K562 (cell line): ENCODE results near the gene PPFIA1. TPM values are rescaled to one million over a fixed set of nuclear protein-coding genes. Genes with fewer than 3 reads are reported as not detected.

Source experiments
- ATAC-seq: fragments of 200-7000 bp; cut with Tn5 transposase; 3 replicates; pipeline ENCODE4 v1.9.1; 2020; ENCODE audit warnings: moderate library complexity
- BruUV-seq: library from RNA; stranded (reverse); fragments of 400-500 nt; replicated peaks from 2 replicates; lab custom pipeline; 2021; lab: Mats Ljungman, UMichigan
- CTCF ChIA-PET: fragments of 300-600 bp; formaldehyde crosslinking; extraction: SDS; loops from one replicate; lab custom pipeline; 2021; ENCODE audit warnings: low intra/inter-chr PET ratio; lab: Yijun Ruan, JAX
- POLR2A ChIA-PET: fragments of 300-600, 350-650 bp; sonication (Branson Sonifier 250); formaldehyde crosslinking; extraction: SDS; loops from one replicate; lab custom pipeline; 2021; ENCODE audit warnings: antibody characterized with exemption, inconsistent platforms; lab: Yijun Ruan, JAX
- DNase-seq, 4 experiments: peaks; one replicate each; pipeline versions ENCODE4 v3.0.0 to v3.0.0-alpha.2; 2011 to 2018; ENCODE audit warnings: low spot score in 3 of 4, mixed read lengths in 3 of 4; ENCODE audit errors: extremely low read depth in 1 of 4
- FAIRE-seq: peaks from 2 replicates; lab custom pipeline; 2011; peaks lifted over from hg19 to GRCh38; lab: Jason Lieb, UNC
- H2AFZ ChIP-seq: 2 replicates; pipeline ENCODE4 v1.6.0; 2011; ENCODE audit warnings: low read depth, low read length, control low read depth, inconsistent platforms
- H3K27ac ChIP-seq: fragments of 200-600 bp; 3 replicates; pipeline ENCODE4 v1.8.0; 2011; ENCODE audit warnings: low read depth, mild to moderate bottlenecking, control low read depth, inconsistent platforms, low read length, moderate library complexity, mixed read lengths; ENCODE audit errors: extremely low read depth
- H3K27me3 ChIP-seq, 2 experiments: fragments of 300-600 bp in 1 of 2; 2 replicates in 1 of 2; 3 replicates in 1 of 2; pipeline versions ENCODE4 v1.6.0 to v1.8.0; 2011; ENCODE audit warnings: inconsistent platforms in 2 of 2, low read length in 2 of 2, mild to moderate bottlenecking in 1 of 2, mixed read lengths in 1 of 2, moderate library complexity in 1 of 2; ENCODE audit not compliant: control insufficient read depth in 2 of 2, insufficient read depth in 2 of 2
- H3K36me3 ChIP-seq: fragments of 300-600 bp; 3 replicates; pipeline ENCODE4 v1.8.0; 2011; ENCODE audit warnings: mild to moderate bottlenecking, low read length, inconsistent platforms; ENCODE audit not compliant: control insufficient read depth, insufficient read depth
- H3K4me1 ChIP-seq, 2 experiments: fragments of 200-600 bp in 1 of 2; replicated peaks in 1 of 2; 2 replicates in 1 of 2; 3 replicates in 1 of 2; pipeline versions ENCODE4 v1.5.1 to v1.8.0; 2011; ENCODE audit warnings: inconsistent platforms in 2 of 2, low read length in 2 of 2, mild to moderate bottlenecking in 1 of 2, mixed read lengths in 1 of 2, moderate library complexity in 1 of 2; ENCODE audit not compliant: control insufficient read depth in 2 of 2, insufficient read depth in 2 of 2
- H3K4me2 ChIP-seq: 2 replicates; pipeline ENCODE4 v1.6.1; 2011; ENCODE audit warnings: low read length, control low read depth, inconsistent platforms, mixed read lengths; ENCODE audit not compliant: insufficient read depth
- H3K4me3 ChIP-seq: fragments of 200-600 bp; sonication (generic), shearing (Covaris generic); 2 replicates; pipeline ENCODE4 v1.5.1; 2016; ENCODE audit warnings: control low read depth, inconsistent platforms
- H3K79me2 ChIP-seq: fragments of 200-600 bp; 3 replicates; pipeline ENCODE4 v1.8.0; 2011; ENCODE audit warnings: low read length, inconsistent platforms; ENCODE audit not compliant: control insufficient read depth, insufficient read depth
- H3K9ac ChIP-seq, 2 experiments: 2 replicates each; pipeline versions ENCODE4 v1.6.0 to v1.6.1; 2011; ENCODE audit warnings: low read depth in 2 of 2, low read length in 2 of 2, control low read depth in 1 of 2, inconsistent platforms in 1 of 2, mild to moderate bottlenecking in 1 of 2, mixed read lengths in 1 of 2; ENCODE audit not compliant: insufficient read depth in 1 of 2
- H3K9me1 ChIP-seq: one replicate; pipeline ENCODE4 v1.6.0; 2011; ENCODE audit warnings: inconsistent platforms, mild to moderate bottlenecking, low read length, moderate library complexity; ENCODE audit not compliant: control insufficient read depth, insufficient read depth
- H3K9me3 ChIP-seq: replicated peaks from 2 replicates; pipeline ENCODE4 v1.5.1; 2011; ENCODE audit warnings: low read depth, low read length, inconsistent platforms; ENCODE audit not compliant: control insufficient read depth, insufficient read depth
- H4K20me1 ChIP-seq: replicated peaks from 2 replicates; pipeline ENCODE4 v1.6.1; 2011; ENCODE audit warnings: low read length, inconsistent platforms, mixed read lengths; ENCODE audit not compliant: control insufficient read depth, insufficient read depth
- BCOR ChIP-seq: fragments of 450-650 bp; IDR thresholded peaks from 2 replicates; pipeline ENCODE4 v1.6.1; 2016
- C11orf30 ChIP-seq: fragments of 450-650 bp; IDR thresholded peaks from 2 replicates; pipeline ENCODE4 v1.6.1; 2016; ENCODE audit warnings: low read depth, mild to moderate bottlenecking
- GABPA ChIP-seq: fragments of 200-800 bp; sonication (Bioruptor generic); conservative IDR thresholded peaks from 2 replicates; pipeline ENCODE4 v1.6.1; 2016; ENCODE audit warnings: low read depth, missing genetic modification characterization, missing compliant biosample characterization
- NR2C1 ChIP-seq, 2 experiments: fragments of 450-650 bp; IDR thresholded peaks; 2 replicates each; pipeline ENCODE4 v1.6.1; 2017; ENCODE audit warnings: mild to moderate bottlenecking in 2 of 2, antibody characterized with exemption in 1 of 2, inconsistent platforms in 1 of 2, missing compliant biosample characterization in 1 of 2, missing genetic modification characterization in 1 of 2
- RBM39 ChIP-seq: fragments of 200-400 bp; formaldehyde crosslinking; optimal IDR thresholded peaks from 2 replicates; pipeline ENCODE3; 2018; ENCODE audit warnings: low read depth, low read length
- SREBF2 ChIP-seq: sonication (generic); formaldehyde crosslinking; IDR thresholded peaks from 2 replicates; pipeline ENCODE4 v1.4.0; 2020; ENCODE audit warnings: mild to moderate bottlenecking, missing genetic modification reagents
- TEAD1 ChIP-seq, 2 experiments: fragments of 450-650 bp in 1 of 2; sonication (generic) in 1 of 2; formaldehyde crosslinking; IDR thresholded peaks; 2 replicates each; pipeline versions ENCODE4 v1.4.0 to v1.8.0; 2020 to 2022; ENCODE audit warnings: mild to moderate bottlenecking in 2 of 2, missing genetic modification reagents in 1 of 2
- ZNF408 ChIP-seq: fragments of 250-450 bp; sonication (Bioruptor Pico); IDR thresholded peaks from 2 replicates; pipeline ENCODE4 v1.4.0; 2020; ENCODE audit warnings: low read depth, mild to moderate bottlenecking, moderate library complexity
- ZNF41 ChIP-seq: fragments of 250-450 bp; sonication (Bioruptor Pico); conservative IDR thresholded peaks from 2 replicates; pipeline ENCODE4 v1.4.0; 2020; ENCODE audit warnings: mild to moderate bottlenecking
- ZNF436 ChIP-seq: fragments of 250-450, 450-650 bp; sonication (Bioruptor Pico); formaldehyde crosslinking; IDR thresholded peaks from 2 replicates; pipeline ENCODE4 v1.7.0; 2020; ENCODE audit warnings: mild to moderate bottlenecking
- ZNF75A ChIP-seq: fragments of 450-650 bp; formaldehyde crosslinking; IDR thresholded peaks from 2 replicates; pipeline ENCODE4 v1.4.0; 2020; ENCODE audit warnings: mild to moderate bottlenecking
- ZZZ3 ChIP-seq: fragments of 450-650 bp; IDR thresholded peaks from 2 replicates; pipeline ENCODE4 v1.6.1; 2016; ENCODE audit warnings: antibody characterized with exemption, mild to moderate bottlenecking, moderate library complexity
- WGBS: fragments of 100-300 bp; shearing (Covaris generic); methylation state at CpG from one replicate; pipeline ENCODE4 v1.1.6; 2016; ENCODE audit warnings: low coverage, mixed read lengths; ENCODE audit not compliant: insufficient coverage; ENCODE audit errors: missing lambda C conversion rate; 5-methylcytosine and 5-hydroxymethylcytosine counted together
- in situ Hi-C: fragments of 300-500 bp; cut with MboI; formaldehyde crosslinking; loops from 4 replicates; pipeline ENCODE4 v1.15.0; 2018; ENCODE audit warnings: inconsistent platforms, mixed read lengths
- intact Hi-C: fragments of 100-400 bp; cut with micrococcal nuclease; formaldehyde crosslinking; loops from 2 replicates; pipeline ENCODE4 v1.14.2; 2022
- polyA plus RNA-seq, 8 experiments: library from polyadenylated mRNA; depleted of rRNA in 4 of 8; stranded (reverse) in 5 of 8; unstranded in 3 of 8; fragments of >200 nt; fragmentation: Nextera tagmentation in 2 of 8; fragmentation: Illumina TruSeq in 1 of 8; extraction: Ambion mirVana in 2 of 8; extraction: Trizol in 1 of 8; gene quantifications; 2 replicates each; pipeline versions ENCODE4 v1.2.1 to v1.2.3, GENCODE V29; 2011 to 2014; ENCODE audit warnings: inconsistent platforms in 1 of 8, missing spikeins in 1 of 8
- total RNA-seq, 7 experiments: library from RNA; depleted of rRNA in 6 of 7; stranded (reverse); fragments of >200 nt in 6 of 7; fragmentation: Illumina TruSeq in 2 of 7; extraction: Trizol in 2 of 7; gene quantifications; 2 replicates each; pipeline versions ENCODE4 v1.2.1 to v1.2.3, GENCODE V29; 2011 to 2021; ENCODE audit warnings: low replicate concordance in 1 of 7
- TF ChIP-seq, protein P1 (sequence below), 2 experiments: fragments of 450-650 bp in 1 of 2; IDR thresholded peaks; 2 replicates each; pipeline ENCODE4 v1.6.1; 2011 to 2017; ENCODE audit warnings: low read depth in 2 of 2, antibody characterized with exemption in 1 of 2, borderline replicate concordance in 1 of 2, low read length in 1 of 2, mild to moderate bottlenecking in 1 of 2, mixed read lengths in 1 of 2; ENCODE audit not compliant: control insufficient read depth in 1 of 2
- TF ChIP-seq, protein P2 (sequence below): sonication (generic); formaldehyde crosslinking; IDR thresholded peaks from 2 replicates; pipeline ENCODE4 v1.9.0; 2022; ENCODE audit warnings: mild to moderate bottlenecking, missing genetic modification reagents
- TF ChIP-seq, protein P3 (sequence below): fragments of 250-450 bp; sonication (Bioruptor Pico); IDR thresholded peaks from 2 replicates; pipeline ENCODE4 v1.8.0; 2022; ENCODE audit warnings: moderate library complexity, mild to moderate bottlenecking, inconsistent platforms
- TF ChIP-seq, protein P4 (sequence below): sonication (generic); formaldehyde crosslinking; IDR thresholded peaks from 2 replicates; pipeline ENCODE4 v1.5.0; 2020; ENCODE audit warnings: missing genetic modification reagents

PPFIA1 gene
- total and polyA plus RNA-seq, 9 of the 15 experiments (the other 6 are each of a cell fraction or from before 2014, with no cell fraction given): 9.9 to 41.5 (median 28.5) TPM

DNA sequence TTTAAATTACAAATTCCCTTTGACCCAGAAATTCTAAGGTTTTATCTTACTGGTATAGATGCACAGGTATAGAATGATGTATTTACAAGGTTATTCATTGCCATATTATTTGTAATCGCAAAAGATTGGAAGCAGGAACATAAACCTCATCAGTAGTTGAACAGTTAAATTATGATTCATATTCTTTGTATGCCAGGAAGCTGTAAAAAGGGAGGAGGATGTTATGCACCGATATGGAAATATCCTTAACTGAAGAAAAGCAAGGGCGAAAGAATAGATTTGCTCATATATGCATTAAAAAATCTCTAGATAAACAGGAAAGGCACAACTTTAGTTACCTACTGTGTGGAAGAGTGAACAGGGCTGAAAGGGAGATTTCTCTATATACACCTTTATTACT lies 36.7 kb downstream of the PPFIA1 start (continued):
- TF ChIP-seq, protein P1, sequence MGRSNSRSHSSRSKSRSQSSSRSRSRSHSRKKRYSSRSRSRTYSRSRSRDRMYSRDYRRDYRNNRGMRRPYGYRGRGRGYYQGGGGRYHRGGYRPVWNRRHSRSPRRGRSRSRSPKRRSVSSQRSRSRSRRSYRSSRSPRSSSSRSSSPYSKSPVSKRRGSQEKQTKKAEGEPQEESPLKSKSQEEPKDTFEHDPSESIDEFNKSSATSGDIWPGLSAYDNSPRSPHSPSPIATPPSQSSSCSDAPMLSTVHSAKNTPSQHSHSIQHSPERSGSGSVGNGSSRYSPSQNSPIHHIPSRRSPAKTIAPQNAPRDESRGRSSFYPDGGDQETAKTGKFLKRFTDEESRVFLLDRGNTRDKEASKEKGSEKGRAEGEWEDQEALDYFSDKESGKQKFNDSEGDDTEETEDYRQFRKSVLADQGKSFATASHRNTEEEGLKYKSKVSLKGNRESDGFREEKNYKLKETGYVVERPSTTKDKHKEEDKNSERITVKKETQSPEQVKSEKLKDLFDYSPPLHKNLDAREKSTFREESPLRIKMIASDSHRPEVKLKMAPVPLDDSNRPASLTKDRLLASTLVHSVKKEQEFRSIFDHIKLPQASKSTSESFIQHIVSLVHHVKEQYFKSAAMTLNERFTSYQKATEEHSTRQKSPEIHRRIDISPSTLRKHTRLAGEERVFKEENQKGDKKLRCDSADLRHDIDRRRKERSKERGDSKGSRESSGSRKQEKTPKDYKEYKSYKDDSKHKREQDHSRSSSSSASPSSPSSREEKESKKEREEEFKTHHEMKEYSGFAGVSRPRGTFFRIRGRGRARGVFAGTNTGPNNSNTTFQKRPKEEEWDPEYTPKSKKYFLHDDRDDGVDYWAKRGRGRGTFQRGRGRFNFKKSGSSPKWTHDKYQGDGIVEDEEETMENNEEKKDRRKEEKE (IDR thresholded peaks at IDR 0.05; ENCODE audit: borderline replicate concordance in 1 of 2, control insufficient read depth in 1 of 2, low read depth in 2 of 2, low read length in 1 of 2): no peak
- TF ChIP-seq ZNF408 (CRISPR knock-in tag): no peak
- no peak for TF ChIP-seq RBM39
- TF ChIP-seq NR2C1 (IDR thresholded peaks at IDR 0.05): no peak
- TF ChIP-seq NR2C1 (tag; IDR thresholded peaks at IDR 0.05): no peak

DNA sequence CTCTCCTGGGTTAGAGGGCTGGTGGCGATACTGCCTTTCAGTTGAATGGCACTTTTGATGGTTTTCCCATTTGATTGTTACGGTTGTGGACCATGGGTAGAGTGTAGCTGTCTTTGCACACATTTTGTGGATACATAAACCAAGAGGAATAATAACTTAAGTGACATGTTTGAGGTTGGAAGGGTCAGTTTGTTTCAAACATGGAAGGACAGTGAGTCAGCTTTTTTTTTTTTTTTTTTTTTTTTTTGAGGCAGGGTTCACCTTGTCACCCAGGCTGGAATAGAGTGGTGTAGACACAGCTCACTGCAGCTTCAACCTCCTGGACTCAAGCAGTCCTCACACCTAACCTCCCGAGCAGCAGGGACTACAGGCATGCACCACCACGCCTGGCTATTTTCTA lies 41.1 kb downstream of the PPFIA1 start:
- peak; percentile 38 for ATAC-seq
- Histone ChIP-seq H3K9me3 (no peaks in the 10 kb centered on the region), H3K4me2 (no peak overlapping the region), H2AFZ (no peak overlapping the region), H3K27me3 (no peaks in the 10 kb centered on the region), H4K20me1 (no peaks in the 10 kb centered on the region; the same call in 1 of the 2 replicates), H3K79me2 (peaks cover 34% of the 10 kb centered on the region), H3K9me1 (no peaks in the 10 kb centered on the region), H3K36me3 (peaks cover 29% of the 10 kb centered on the region), H3K9ac (peak overlapping the region in 1 of 2 experiments; percentile 62; a peak in 1 of 4 replicates), H3K27ac (peak overlapping the region; percentile 73), H3K4me3 (no peak overlapping the region), H3K4me1 (peaks cover 17 to 22% of the 10 kb centered on the region in 2 experiments)
- no TSS peak for BruUV-seq
- peak in 1 of 4 experiments; percentile 23 for DNase-seq
- ChIA-PET POLR2A (interaction anchor here (0.7 kb wide), 1 partner anchor 101 kb away, joined by 3 read pairs; no protein-coding TSS in a partner anchor), CTCF (no interaction called here)
- no peak for FAIRE-seq
- in situ Hi-C loops (no loop called here), intact Hi-C loops (no loop called here)
- 94% methylated on average over 4 of the region's 4 CpGs for WGBS
- no peak for TF ChIP-seq TEAD1 (CRISPR knock-in tag; IDR thresholded peaks at IDR 0.05)
- peak; percentile 88 for TF ChIP-seq C11orf30
- no peak for TF ChIP-seq ZNF436 (CRISPR knock-in tag)
- TF ChIP-seq ZNF75A (CRISPR knock-in tag): no peak
- no peak for TF ChIP-seq GABPA (tag)
- no peak for TF ChIP-seq BCOR
- TF ChIP-seq, protein P2, sequence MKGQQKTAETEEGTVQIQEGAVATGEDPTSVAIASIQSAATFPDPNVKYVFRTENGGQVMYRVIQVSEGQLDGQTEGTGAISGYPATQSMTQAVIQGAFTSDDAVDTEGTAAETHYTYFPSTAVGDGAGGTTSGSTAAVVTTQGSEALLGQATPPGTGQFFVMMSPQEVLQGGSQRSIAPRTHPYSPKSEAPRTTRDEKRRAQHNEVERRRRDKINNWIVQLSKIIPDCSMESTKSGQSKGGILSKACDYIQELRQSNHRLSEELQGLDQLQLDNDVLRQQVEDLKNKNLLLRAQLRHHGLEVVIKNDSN (CRISPR knock-in tag): no peak
- TF ChIP-seq, protein P3, sequence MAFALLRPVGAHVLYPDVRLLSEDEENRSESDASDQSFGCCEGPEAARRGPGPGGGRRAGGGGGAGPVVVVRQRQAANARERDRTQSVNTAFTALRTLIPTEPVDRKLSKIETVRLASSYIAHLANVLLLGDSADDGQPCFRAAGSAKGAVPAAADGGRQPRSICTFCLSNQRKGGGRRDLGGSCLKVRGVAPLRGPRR (CRISPR knock-in tag): no peak
- no peak for TF ChIP-seq ZNF41 (CRISPR knock-in tag)
- no peak for TF ChIP-seq SREBF2 (CRISPR knock-in tag)
- TF ChIP-seq ZZZ3: no peak
- TF ChIP-seq, protein P4, sequence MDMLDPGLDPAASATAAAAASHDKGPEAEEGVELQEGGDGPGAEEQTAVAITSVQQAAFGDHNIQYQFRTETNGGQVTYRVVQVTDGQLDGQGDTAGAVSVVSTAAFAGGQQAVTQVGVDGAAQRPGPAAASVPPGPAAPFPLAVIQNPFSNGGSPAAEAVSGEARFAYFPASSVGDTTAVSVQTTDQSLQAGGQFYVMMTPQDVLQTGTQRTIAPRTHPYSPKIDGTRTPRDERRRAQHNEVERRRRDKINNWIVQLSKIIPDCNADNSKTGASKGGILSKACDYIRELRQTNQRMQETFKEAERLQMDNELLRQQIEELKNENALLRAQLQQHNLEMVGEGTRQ (CRISPR knock-in tag): no peak
- no peak for TF ChIP-seq ZNF408 (CRISPR knock-in tag)
